Measurements from ENCODE around the gene MYLK. TPM values are rescaled to one million over a fixed set of nuclear protein-coding genes. Genes with fewer than 3 reads are reported as not detected.

Gene MYLK
- total and polyA plus RNA-seq, 2 of the 4 experiments (the other 2 are of a cell fraction) = 299 to 484 TPM

- Histone ChIP-seq H4K20me1 (ENCODE audit: insufficient read depth, low read length) (no peaks in the 10 kb centered on the region), H4K5ac (ENCODE audit: low read depth, low read length) (peak overlapping the region; percentile 98), H3K9ac (ENCODE audit: low read depth, low read length) (no peak overlapping the region), H3K9me1 (ENCODE audit: insufficient read depth, low read length) (peaks cover 10% of the 10 kb centered on the region), H3K14ac (replicated peaks; ENCODE audit: low read depth, low read length) (peak overlapping the region; percentile 85), H3K23ac (ENCODE audit: low read depth, low read length) (peak overlapping the region; percentile 60; the same call in 1 of the 2 replicates), H2BK15ac (ENCODE audit: low read depth, low read length) (peak overlapping the region; percentile 66; the same call in 2 of the 3 replicates), H3K18ac (ENCODE audit: low read depth, low read length) (peak overlapping the region; percentile 90), H3K27me3 (ENCODE audit: control insufficient read depth, insufficient read depth, low read length) (no peaks in the 10 kb centered on the region), H2BK5ac (ENCODE audit: low read depth, low read length, poor library complexity, severe bottlenecking) (peak overlapping the region; percentile 76), H3K4me1 (ENCODE audit: control insufficient read depth, insufficient read depth, low read length) (peaks cover 21% of the 10 kb centered on the region), H3K4me2 (ENCODE audit: low read depth, low read length) (no peak overlapping the region), H4K8ac (ENCODE audit: low read depth in 2 of 2, low read length in 2 of 2) (peak overlapping the region; percentile 53 to 87; a peak in 3 of 4 replicates), H2AK9ac (replicated peaks; ENCODE audit: low read depth, low read length, poor library complexity) (no peak overlapping the region), H3K27ac (ENCODE audit: insufficient read depth, low read length) (peak overlapping the region; percentile 30; the same call in 1 of the 2 replicates), H2AK5ac (ENCODE audit: low read depth, low read length) (peak overlapping the region; percentile 84; the same call in 1 of the 2 replicates), H3K36me3 (ENCODE audit: control insufficient read depth, insufficient read depth, low read length) (peaks cover 40% of the 10 kb centered on the region), H3K56ac (ENCODE audit: extremely low read depth, insufficient read depth, low read length) (peak overlapping the region; percentile 41; the same call in 1 of the 2 replicates), H2AFZ (replicated peaks; ENCODE audit: low read length, poor library complexity) (no peak overlapping the region), H2BK20ac (ENCODE audit: low read depth, low read length) (peak overlapping the region; percentile 84), H3K9me3 (ENCODE audit: control insufficient read depth, insufficient read depth, low read length) (no peaks in the 10 kb centered on the region), H3K4ac (ENCODE audit: low read depth, low read length) (peak overlapping the region; percentile 92), H3K79me1 (ENCODE audit: low read depth in 1 of 2, low read length in 2 of 2) (peaks cover 38 to 60% of the 10 kb centered on the region in 2 experiments), H2BK120ac (ENCODE audit: low read depth, low read length) (peak overlapping the region; percentile 91), H4K91ac (ENCODE audit: insufficient read depth, low read depth, low read length) (peak overlapping the region; percentile 90), H3K4me3 (ENCODE audit: insufficient read depth, low read depth, low read length) (no peak overlapping the region)
- no TSS peak for BruUV-seq (replicated peaks)
- WGBS, 2 experiments (ENCODE audit: extremely low coverage in 2 of 2, insufficient read length in 1 of 2) = no CpG with 5 or more reads among the region's 2 CpGs
- dilution Hi-C loops (cut with HindIII; ENCODE audit: low sequenced_read_pairs, unreplicated experiment) (no loop called here), intact Hi-C loops (cut with micrococcal nuclease) (loop anchor here (5.0 kb wide), 1 partner anchor 154 kb away; the partner anchor contains the start of gene MYLK), in situ Hi-C loops (cut with MboI; ENCODE audit: low sequenced_read_pairs) (no loop called here)
- ChIA-PET CTCF (interaction anchor here (1.4 kb wide), 1 partner anchor 18 kb away, joined by 3 read pairs; no protein-coding TSS in a partner anchor), POLR2A (ENCODE audit: unreplicated experiment) (no interaction called here)
- peak; percentile 53 for TF ChIP-seq CEBPB (IDR thresholded peaks at IDR 0.05; ENCODE audit: low read depth, low read length)
- no peak for TF ChIP-seq POLR2A (IDR thresholded peaks at IDR 0.05; ENCODE audit: low read depth, low read length)
- no peak for TF ChIP-seq BHLHE40 (IDR thresholded peaks at IDR 0.05; ENCODE audit: low read depth, low read length)
- no peak for ATAC-seq (ENCODE audit: low read depth)
- DNase-seq = peak; percentile 41
These were observed 156.1 kb downstream of the MYLK start for GRCh38 chr3:123728014-123728413.

Data from IMR-90 (cell line).